HL-60 (cell line): Measurements from ENCODE around the gene NOX5.

Source experiments
- GABPA ChIP-seq: IDR thresholded peaks from 2 replicates; pipeline ENCODE4 v1.6.1; 2012; ENCODE audit warnings: low read depth
- POLR2AphosphoS5 ChIP-seq: IDR thresholded peaks from 2 replicates; pipeline ENCODE4 v1.6.1; 2012; ENCODE audit warnings: low read depth
- SPI1 ChIP-seq: IDR thresholded peaks from 2 replicates; pipeline ENCODE4 v1.6.1; 2012; ENCODE audit warnings: low read depth, mild to moderate bottlenecking, borderline replicate concordance
- TF ChIP-seq, protein P1 (sequence below): IDR thresholded peaks from one replicate; pipeline ENCODE4 v1.5.1; 2011; ENCODE audit warnings: low read length, control low read depth, inconsistent platforms; ENCODE audit not compliant: insufficient read depth
- TF ChIP-seq, protein P2 (sequence below): IDR thresholded peaks from 2 replicates; pipeline ENCODE4 v1.6.1; 2012; ENCODE audit warnings: low read depth; ENCODE audit not compliant: insufficient replicate concordance

- TF ChIP-seq, protein P1, sequence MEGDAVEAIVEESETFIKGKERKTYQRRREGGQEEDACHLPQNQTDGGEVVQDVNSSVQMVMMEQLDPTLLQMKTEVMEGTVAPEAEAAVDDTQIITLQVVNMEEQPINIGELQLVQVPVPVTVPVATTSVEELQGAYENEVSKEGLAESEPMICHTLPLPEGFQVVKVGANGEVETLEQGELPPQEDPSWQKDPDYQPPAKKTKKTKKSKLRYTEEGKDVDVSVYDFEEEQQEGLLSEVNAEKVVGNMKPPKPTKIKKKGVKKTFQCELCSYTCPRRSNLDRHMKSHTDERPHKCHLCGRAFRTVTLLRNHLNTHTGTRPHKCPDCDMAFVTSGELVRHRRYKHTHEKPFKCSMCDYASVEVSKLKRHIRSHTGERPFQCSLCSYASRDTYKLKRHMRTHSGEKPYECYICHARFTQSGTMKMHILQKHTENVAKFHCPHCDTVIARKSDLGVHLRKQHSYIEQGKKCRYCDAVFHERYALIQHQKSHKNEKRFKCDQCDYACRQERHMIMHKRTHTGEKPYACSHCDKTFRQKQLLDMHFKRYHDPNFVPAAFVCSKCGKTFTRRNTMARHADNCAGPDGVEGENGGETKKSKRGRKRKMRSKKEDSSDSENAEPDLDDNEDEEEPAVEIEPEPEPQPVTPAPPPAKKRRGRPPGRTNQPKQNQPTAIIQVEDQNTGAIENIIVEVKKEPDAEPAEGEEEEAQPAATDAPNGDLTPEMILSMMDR, result no peak
- TF ChIP-seq, protein P2, sequence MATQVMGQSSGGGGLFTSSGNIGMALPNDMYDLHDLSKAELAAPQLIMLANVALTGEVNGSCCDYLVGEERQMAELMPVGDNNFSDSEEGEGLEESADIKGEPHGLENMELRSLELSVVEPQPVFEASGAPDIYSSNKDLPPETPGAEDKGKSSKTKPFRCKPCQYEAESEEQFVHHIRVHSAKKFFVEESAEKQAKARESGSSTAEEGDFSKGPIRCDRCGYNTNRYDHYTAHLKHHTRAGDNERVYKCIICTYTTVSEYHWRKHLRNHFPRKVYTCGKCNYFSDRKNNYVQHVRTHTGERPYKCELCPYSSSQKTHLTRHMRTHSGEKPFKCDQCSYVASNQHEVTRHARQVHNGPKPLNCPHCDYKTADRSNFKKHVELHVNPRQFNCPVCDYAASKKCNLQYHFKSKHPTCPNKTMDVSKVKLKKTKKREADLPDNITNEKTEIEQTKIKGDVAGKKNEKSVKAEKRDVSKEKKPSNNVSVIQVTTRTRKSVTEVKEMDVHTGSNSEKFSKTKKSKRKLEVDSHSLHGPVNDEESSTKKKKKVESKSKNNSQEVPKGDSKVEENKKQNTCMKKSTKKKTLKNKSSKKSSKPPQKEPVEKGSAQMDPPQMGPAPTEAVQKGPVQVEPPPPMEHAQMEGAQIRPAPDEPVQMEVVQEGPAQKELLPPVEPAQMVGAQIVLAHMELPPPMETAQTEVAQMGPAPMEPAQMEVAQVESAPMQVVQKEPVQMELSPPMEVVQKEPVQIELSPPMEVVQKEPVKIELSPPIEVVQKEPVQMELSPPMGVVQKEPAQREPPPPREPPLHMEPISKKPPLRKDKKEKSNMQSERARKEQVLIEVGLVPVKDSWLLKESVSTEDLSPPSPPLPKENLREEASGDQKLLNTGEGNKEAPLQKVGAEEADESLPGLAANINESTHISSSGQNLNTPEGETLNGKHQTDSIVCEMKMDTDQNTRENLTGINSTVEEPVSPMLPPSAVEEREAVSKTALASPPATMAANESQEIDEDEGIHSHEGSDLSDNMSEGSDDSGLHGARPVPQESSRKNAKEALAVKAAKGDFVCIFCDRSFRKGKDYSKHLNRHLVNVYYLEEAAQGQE, result no peak
- TF ChIP-seq POLR2AphosphoS5 (no peak), GABPA (no peak), SPI1 (no peak)
Measured at GRCh38 chr15:69090197-69090948, 75.9 kb downstream of the NOX5 start.
